ENCODE data around the gene SH3GL2.

DNA sequence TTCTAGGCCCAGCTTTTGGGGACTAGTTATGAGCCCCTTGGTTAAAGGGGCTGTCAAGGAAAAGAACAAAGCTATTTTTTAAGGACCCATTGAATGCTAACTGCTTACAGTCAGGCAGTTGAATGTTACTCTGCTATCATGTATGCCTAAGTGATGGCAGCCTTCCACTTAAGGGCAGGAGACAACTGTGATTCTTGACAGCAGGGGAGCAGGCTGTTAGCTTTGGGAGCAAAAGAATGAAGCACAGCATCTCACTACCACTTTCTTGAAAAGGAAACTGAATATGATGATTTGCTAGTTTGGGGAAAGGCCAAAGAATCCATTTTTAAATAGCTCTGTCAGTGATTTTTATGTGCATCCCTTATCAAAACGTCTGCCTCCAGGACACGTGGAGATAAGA is 221.6 kb downstream of the SH3GL2 start:
- no peak for TF ChIP-seq KDM4B (IDR thresholded peaks at IDR 0.05; ENCODE audit: borderline replicate concordance in 2 of 2, low read depth in 1 of 2)
- TF ChIP-seq GATA2 (CRISPR knock-in tag; IDR thresholded peaks at IDR 0.05) = no peak
- TF ChIP-seq LEF1 (IDR thresholded peaks at IDR 0.05) = no peak
- TF ChIP-seq YY1 (IDR thresholded peaks at IDR 0.05; ENCODE audit: borderline replicate concordance in 1 of 3, control insufficient read depth in 1 of 3, extremely low read depth in 1 of 3, insufficient read depth in 3 of 3, insufficient read length in 1 of 3, insufficient replicate concordance in 2 of 3, low read depth in 1 of 3, low read length in 2 of 3) = no peak
- TF ChIP-seq KDM1A (IDR thresholded peaks at IDR 0.05) = no peak
- TF ChIP-seq ZNF311 (CRISPR knock-in tag; IDR thresholded peaks at IDR 0.05) = no peak
- TF ChIP-seq POLR2A (conservative IDR thresholded peaks at IDR 0.05) = no peak
- TF ChIP-seq, protein P1, sequence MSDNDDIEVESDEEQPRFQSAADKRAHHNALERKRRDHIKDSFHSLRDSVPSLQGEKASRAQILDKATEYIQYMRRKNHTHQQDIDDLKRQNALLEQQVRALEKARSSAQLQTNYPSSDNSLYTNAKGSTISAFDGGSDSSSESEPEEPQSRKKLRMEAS (CRISPR knock-in tag; IDR thresholded peaks at IDR 0.05) = no peak
- TF ChIP-seq EZH2 (IDR thresholded peaks at IDR 0.05; ENCODE audit: borderline replicate concordance, low read depth, low read length) = no peak
- no peak for TF ChIP-seq ZBTB34 (CRISPR knock-in tag; IDR thresholded peaks at IDR 0.05)
- TF ChIP-seq XRCC4 (IDR thresholded peaks at IDR 0.05; ENCODE audit: extremely low read depth, insufficient read depth, insufficient read length) = no peak
- TF ChIP-seq E2F4 (CRISPR knock-in tag; IDR thresholded peaks at IDR 0.05; ENCODE audit: low read depth) = no peak
